Kidney (tissue), 14 donors: Measurements from ENCODE around the gene TTBK2. TPM values are rescaled to one million over a fixed set of nuclear protein-coding genes. Genes with fewer than 3 reads are reported as not detected.
"Not testable (repeated sequence)": the region's sequence is repeated elsewhere in the genome, so short reads cannot be mapped to it uniquely, and the experiment has no call there.

Experiments
- DNase-seq, 5 donors: peaks; one replicate each; pipeline ENCODE4 v3.0.0-alpha.2; 2013 to 2020
- FAIRE-seq: peaks from 2 replicates; lab custom pipeline; 2012; peaks lifted over from hg19 to GRCh38; lab: Jason Lieb, UNC
- H3K27ac ChIP-seq, 2 donors: one replicate each; pipeline ENCODE4 v1.7.0; 2013; ENCODE audit warnings: low read depth in 2 of 2, low read length in 2 of 2, inconsistent platforms in 1 of 2
- H3K27me3 ChIP-seq: one replicate; pipeline ENCODE4 v1.7.1; 2013; ENCODE audit warnings: low read length, inconsistent platforms; ENCODE audit not compliant: control insufficient read depth, insufficient read depth
- H3K36me3 ChIP-seq, 3 donors: one replicate each; pipeline versions ENCODE4 v1.7.0 to v1.7.1; 2013; ENCODE audit warnings: low read length in 3 of 3, control low read depth in 1 of 3, inconsistent platforms in 1 of 3; ENCODE audit not compliant: insufficient read depth in 3 of 3, control insufficient read depth in 2 of 3
- H3K4me1 ChIP-seq, 3 donors: one replicate each; pipeline versions ENCODE4 v1.7.0 to v1.7.1; 2013; ENCODE audit warnings: low read length in 3 of 3, inconsistent platforms in 1 of 3, low read depth in 1 of 3; ENCODE audit not compliant: control insufficient read depth in 2 of 3, insufficient read depth in 2 of 3
- H3K4me3 ChIP-seq, 3 donors: one replicate each; pipeline versions ENCODE4 v1.7.0 to v1.8.1; 2013; ENCODE audit warnings: low read length in 3 of 3, control low read depth in 1 of 3, inconsistent platforms in 1 of 3
- H3K9ac ChIP-seq, 3 donors: one replicate each; pipeline versions ENCODE4 v1.7.0 to v1.7.1; 2013; ENCODE audit warnings: low read length in 3 of 3, control low read depth in 1 of 3, inconsistent platforms in 1 of 3
- H3K9me3 ChIP-seq, 3 donors: one replicate each; pipeline versions ENCODE4 v1.7.0 to v1.7.1; 2013; ENCODE audit warnings: low read length in 3 of 3, control low read depth in 1 of 3, inconsistent platforms in 1 of 3; ENCODE audit not compliant: control insufficient read depth in 2 of 3, insufficient read depth in 1 of 3
- CTCF ChIP-seq: IDR thresholded peaks from 3 replicates; pipeline ENCODE4 v1.5.1; 2012; ENCODE audit warnings: mild to moderate bottlenecking, moderate library complexity, borderline replicate concordance; ENCODE audit not compliant: insufficient read depth; ENCODE audit errors: extremely low read depth
- intact Hi-C: fragments of 100-400 bp; cut with DNase I; formaldehyde crosslinking; loops from one replicate; pipeline ENCODE4 v1.11.1; 2022
- polyA plus RNA-seq: library from polyadenylated mRNA; stranded (reverse); fragments of 350-450 nt; fragmentation: Illumina TruSeq; extraction: RNeasy Lipid Tissue Mini Kit (QIAGEN cat#74804); gene quantifications from one replicate; pipeline ENCODE4 v1.2.3, GENCODE V29; 2014; ENCODE audit warnings: low read depth, low replicate concordance; ENCODE audit not compliant: insufficient read depth
- total RNA-seq: library from RNA; stranded (reverse); fragmentation: NEBNext Ultra II Directional; extraction: Animal tissue kit (Norgen Biotek cat#: 25700); gene quantifications from one replicate; pipeline ENCODE4 v1.2.1, GENCODE V29; 2021
- donor health status: control.
- donor health status: control.
- donor health status: control.
- donor health status: control.
- donor health status: control.
- donor health status: DM: yes; HTN: yes; CAD: no.
- donor health status: Normal renal cell carcinoma (clear cell type).

Gene TTBK2
- total and polyA plus RNA-seq, 2 donors from 2014 or later: 1.9 to 19.1 TPM

GRCh38 chr15:42954291-42954690 is 33.7 kb upstream of the TTBK2 start:
- no peak for DNase-seq
- H3K4me3 ChIP-seq: no peak overlapping the region
- no peak for FAIRE-seq
- H3K36me3 ChIP-seq: peaks cover 9 to 17% (median 10%) of the 10 kb centered on the region in 3 donors
- H3K27ac ChIP-seq: no peak overlapping the region
- H3K27me3 ChIP-seq: no peaks in the 10 kb centered on the region
- no peaks in the 10 kb centered on the region for H3K9me3 ChIP-seq
- H3K4me1 ChIP-seq: no peaks in the 10 kb centered on the region
- no peak overlapping the region for H3K9ac ChIP-seq
- TF ChIP-seq CTCF: no peak
- intact Hi-C loops: no loop called here

- H3K4me3 ChIP-seq, H3K9me3 ChIP-seq, DNase-seq, FAIRE-seq, H3K27ac ChIP-seq, H3K4me1 ChIP-seq, H3K9ac ChIP-seq, H3K27me3 ChIP-seq, intact Hi-C loops: not testable (repeated sequence)
- H3K36me3 ChIP-seq: peaks cover 2 to 33% (median 16%) of the 10 kb centered on the region in 3 donors
These were observed 28.3 kb upstream of the TTBK2 start for GRCh38 chr15:42948898-42949297.

- H3K9ac ChIP-seq: no peak overlapping the region
- H3K4me1 ChIP-seq: no peaks in the 10 kb centered on the region
- no peaks in the 10 kb centered on the region for H3K9me3 ChIP-seq
- intact Hi-C loops: no loop called here
- no peak for TF ChIP-seq CTCF
- H3K27ac ChIP-seq: no peak overlapping the region
- no peaks in the 10 kb centered on the region for H3K27me3 ChIP-seq
- DNase-seq: no peak
- peaks cover 0 to 10% (median 8%) of the 10 kb centered on the region in 3 donors for H3K36me3 ChIP-seq
- no peak for FAIRE-seq
- no peak overlapping the region for H3K4me3 ChIP-seq
These were observed 19.9 kb upstream of the TTBK2 start for GRCh38 chr15:42940527-42940926.

GRCh38 chr15:42939841-42940240 is 19.3 kb upstream of the TTBK2 start:
- H3K36me3 ChIP-seq: peaks cover 0 to 10% (median 8%) of the 10 kb centered on the region in 3 donors
- no peak for FAIRE-seq

More at GRCh38 chr15:42939841-42940240, 19.3 kb upstream of the TTBK2 start:
- Histone ChIP-seq H3K4me3 (no peak overlapping the region), H3K9me3 (no peaks in the 10 kb centered on the region), H3K4me1 (no peaks in the 10 kb centered on the region), H3K9ac (no peak overlapping the region), H3K27me3 (no peaks in the 10 kb centered on the region), H3K27ac (no peak overlapping the region)
- TF ChIP-seq CTCF: no peak
- DNase-seq: no peak
- intact Hi-C loops: no loop called here
